GM21381 (cell line): ENCODE measurements around the gene EYS.
"Not testable (repeated sequence)": the region's sequence is repeated elsewhere in the genome, so short reads cannot be mapped to it uniquely, and the experiment has no call there.

Experiments used
- ATAC-seq: cut with Tn5 transposase; IDR thresholded peaks from one replicate; pipeline ENCODE4 v1.9.1; 2021; ENCODE audit warnings: mild to moderate bottlenecking, moderate library complexity; ENCODE audit not compliant: unreplicated experiment

The EYS gene

GRCh38 chr6:63787021-63787420 is 1920.0 kb downstream of the EYS start:
- no peak for ATAC-seq

GRCh38 chr6:63785006-63785405 is 1922.0 kb downstream of the EYS start:
- ATAC-seq: no peak

- ATAC-seq: no peak
Observed at GRCh38 chr6:63783096-63783495, 1923.9 kb downstream of the EYS start.

- no peak for ATAC-seq
Observed at GRCh38 chr6:63774961-63775360, 1932.1 kb downstream of the EYS start.

- ATAC-seq: no peak
Observed at GRCh38 chr6:63773200-63773599, 1933.8 kb downstream of the EYS start.

- ATAC-seq: no peak
Observed at GRCh38 chr6:63765828-63766227, 1941.2 kb downstream of the EYS start.

GRCh38 chr6:63764318-63764916 is 1942.6 kb downstream of the EYS start:
- ATAC-seq: no peak

- ATAC-seq: no peak
Observed at GRCh38 chr6:63760199-63760598, 1946.8 kb downstream of the EYS start.

GRCh38 chr6:63759605-63760105 is 1947.4 kb downstream of the EYS start:
- no peak for ATAC-seq

GRCh38 chr6:63757826-63758225 is 1949.2 kb downstream of the EYS start:
- no peak for ATAC-seq

- not testable (repeated sequence) for ATAC-seq
Observed at GRCh38 chr6:63757275-63757674, 1949.8 kb downstream of the EYS start.

- no peak for ATAC-seq
Observed at GRCh38 chr6:63750400-63750799, 1956.6 kb downstream of the EYS start.

GRCh38 chr6:63745784-63746183 is 1961.2 kb downstream of the EYS start:
- no peak for ATAC-seq

- ATAC-seq: no peak
Observed at GRCh38 chr6:63744810-63745209, 1962.2 kb downstream of the EYS start.

- no peak for ATAC-seq
Observed at GRCh38 chr6:63743691-63744090, 1963.3 kb downstream of the EYS start.

GRCh38 chr6:63742060-63742459 is 1965.0 kb downstream of the EYS start:
- no peak for ATAC-seq

- ATAC-seq: no peak
Observed at GRCh38 chr6:63740709-63741108, 1966.3 kb downstream of the EYS start.

- no peak for ATAC-seq
Observed at GRCh38 chr6:63739094-63739687, 1967.8 kb downstream of the EYS start.

GRCh38 chr6:63738190-63738589 is 1968.8 kb downstream of the EYS start:
- not testable (repeated sequence) for ATAC-seq

- ATAC-seq: no peak
Observed at GRCh38 chr6:63734923-63735322, 1972.1 kb downstream of the EYS start.

- no peak for ATAC-seq
Observed at GRCh38 chr6:63732336-63732735, 1974.7 kb downstream of the EYS start.

- ATAC-seq: no peak
Observed at GRCh38 chr6:63731930-63732329, 1975.1 kb downstream of the EYS start.

- no peak for ATAC-seq
Observed at GRCh38 chr6:63730311-63730710, 1976.7 kb downstream of the EYS start.
